ENCODE measurements around the gene GARS1. TPM values are rescaled to one million over a fixed set of nuclear protein-coding genes. Genes with fewer than 3 reads are reported as not detected.

Gene GARS1
- total RNA-seq, 2 donors from 2014 or later: 35.5 to 72.6 TPM

DNA sequence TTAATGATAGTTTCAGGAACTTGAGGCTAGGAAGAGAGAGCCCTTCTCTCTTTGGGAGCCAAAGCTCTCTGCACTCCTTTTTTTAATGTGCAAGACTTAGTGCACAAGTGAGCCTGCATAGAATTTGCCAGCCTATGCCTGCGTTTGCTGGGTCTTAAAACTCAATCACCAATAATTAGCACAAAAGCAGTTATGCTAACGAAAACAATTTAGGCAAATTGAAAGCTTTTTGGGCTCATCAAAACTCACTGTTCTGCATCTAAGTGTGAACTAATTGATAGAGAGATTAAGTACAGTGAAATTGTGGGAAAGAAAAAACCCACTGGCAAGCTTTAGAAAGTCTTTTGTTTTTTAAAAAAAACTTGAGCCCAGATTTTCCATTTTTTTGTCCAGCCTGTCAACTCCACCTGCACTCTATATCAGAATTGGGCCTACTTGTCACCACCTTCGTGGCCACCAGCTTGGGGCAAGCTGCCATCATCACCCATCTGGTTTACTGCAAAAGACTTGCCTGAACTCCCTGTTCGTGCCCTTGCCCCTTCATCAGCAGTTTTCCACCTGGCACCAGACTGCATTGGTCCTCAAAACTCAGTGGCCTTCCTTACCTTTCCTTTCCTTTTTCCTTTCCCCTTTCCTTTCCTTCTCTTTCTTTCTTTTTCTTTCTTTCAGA lies 49.7 kb downstream of the GARS1 start:
- no peaks in the 10 kb centered on the region for H3K36me3 ChIP-seq
- H3K9me3 ChIP-seq: no peaks in the 10 kb centered on the region
- TF ChIP-seq, protein P1, sequence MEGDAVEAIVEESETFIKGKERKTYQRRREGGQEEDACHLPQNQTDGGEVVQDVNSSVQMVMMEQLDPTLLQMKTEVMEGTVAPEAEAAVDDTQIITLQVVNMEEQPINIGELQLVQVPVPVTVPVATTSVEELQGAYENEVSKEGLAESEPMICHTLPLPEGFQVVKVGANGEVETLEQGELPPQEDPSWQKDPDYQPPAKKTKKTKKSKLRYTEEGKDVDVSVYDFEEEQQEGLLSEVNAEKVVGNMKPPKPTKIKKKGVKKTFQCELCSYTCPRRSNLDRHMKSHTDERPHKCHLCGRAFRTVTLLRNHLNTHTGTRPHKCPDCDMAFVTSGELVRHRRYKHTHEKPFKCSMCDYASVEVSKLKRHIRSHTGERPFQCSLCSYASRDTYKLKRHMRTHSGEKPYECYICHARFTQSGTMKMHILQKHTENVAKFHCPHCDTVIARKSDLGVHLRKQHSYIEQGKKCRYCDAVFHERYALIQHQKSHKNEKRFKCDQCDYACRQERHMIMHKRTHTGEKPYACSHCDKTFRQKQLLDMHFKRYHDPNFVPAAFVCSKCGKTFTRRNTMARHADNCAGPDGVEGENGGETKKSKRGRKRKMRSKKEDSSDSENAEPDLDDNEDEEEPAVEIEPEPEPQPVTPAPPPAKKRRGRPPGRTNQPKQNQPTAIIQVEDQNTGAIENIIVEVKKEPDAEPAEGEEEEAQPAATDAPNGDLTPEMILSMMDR (IDR thresholded peaks at IDR 0.05): no peak
- H3K4me3 ChIP-seq: no peak overlapping the region
- peak; percentile 34 for DNase-seq (ENCODE audit: low spot score)
- H3K27me3 ChIP-seq: no peaks in the 10 kb centered on the region
- H3K27ac ChIP-seq: no peak overlapping the region
- no peaks in the 10 kb centered on the region for H3K4me1 ChIP-seq

DNA sequence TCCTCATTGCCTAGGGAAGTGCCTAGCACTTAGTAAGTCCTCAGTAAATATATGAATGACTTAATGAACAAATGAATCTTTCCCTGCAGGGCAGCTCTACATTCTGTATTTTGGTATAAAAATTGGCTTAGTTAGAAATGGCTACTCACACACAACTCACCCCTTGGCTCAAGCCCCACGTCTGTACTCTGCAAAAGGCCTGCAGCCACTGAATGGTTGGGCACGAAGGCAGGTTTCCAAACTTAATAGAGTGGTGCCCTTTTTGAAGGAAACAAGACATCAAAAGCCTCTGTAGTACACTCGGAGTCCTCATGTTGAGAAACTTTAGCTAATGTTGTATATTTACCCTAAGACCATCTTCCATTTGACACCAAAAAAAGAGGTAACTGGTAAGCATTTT lies 51.0 kb downstream of the GARS1 start:
- no peaks in the 10 kb centered on the region for H3K36me3 ChIP-seq
- TF ChIP-seq, protein P1 (IDR thresholded peaks at IDR 0.05): no peak
- no peak for DNase-seq (ENCODE audit: low spot score)
- H3K9me3 ChIP-seq: no peaks in the 10 kb centered on the region
- H3K4me1 ChIP-seq: no peaks in the 10 kb centered on the region
- H3K27ac ChIP-seq: no peak overlapping the region
- no peaks in the 10 kb centered on the region for H3K27me3 ChIP-seq
- no peak overlapping the region for H3K4me3 ChIP-seq

DNA sequence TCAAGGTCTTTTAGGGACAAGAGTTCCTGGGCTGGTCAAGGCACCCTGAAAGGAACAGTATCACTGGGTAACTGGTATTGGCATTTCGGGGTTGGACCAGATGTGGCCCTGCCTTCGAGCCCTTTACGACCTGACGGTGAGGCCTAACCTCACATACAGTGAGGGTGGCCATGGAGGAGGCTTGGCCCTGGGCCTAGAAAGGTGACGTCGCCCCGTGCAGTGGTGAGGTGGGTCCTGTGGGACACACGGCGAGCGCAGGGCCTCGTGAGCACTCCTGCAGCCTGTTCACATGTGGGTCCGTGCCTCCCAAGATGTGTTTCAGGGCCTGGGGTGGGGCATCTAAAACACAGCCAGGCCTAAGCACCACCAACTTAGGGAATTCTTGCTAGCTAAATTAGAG lies 51.5 kb downstream of the GARS1 start:
- Histone ChIP-seq H3K4me1 (no peaks in the 10 kb centered on the region), H3K36me3 (no peaks in the 10 kb centered on the region), H3K9me3 (no peaks in the 10 kb centered on the region), H3K4me3 (no peak overlapping the region), H3K27me3 (no peaks in the 10 kb centered on the region), H3K27ac (no peak overlapping the region)
- DNase-seq (ENCODE audit: low spot score): peak; percentile 49
- TF ChIP-seq, protein P1 (IDR thresholded peaks at IDR 0.05): no peak

DNA sequence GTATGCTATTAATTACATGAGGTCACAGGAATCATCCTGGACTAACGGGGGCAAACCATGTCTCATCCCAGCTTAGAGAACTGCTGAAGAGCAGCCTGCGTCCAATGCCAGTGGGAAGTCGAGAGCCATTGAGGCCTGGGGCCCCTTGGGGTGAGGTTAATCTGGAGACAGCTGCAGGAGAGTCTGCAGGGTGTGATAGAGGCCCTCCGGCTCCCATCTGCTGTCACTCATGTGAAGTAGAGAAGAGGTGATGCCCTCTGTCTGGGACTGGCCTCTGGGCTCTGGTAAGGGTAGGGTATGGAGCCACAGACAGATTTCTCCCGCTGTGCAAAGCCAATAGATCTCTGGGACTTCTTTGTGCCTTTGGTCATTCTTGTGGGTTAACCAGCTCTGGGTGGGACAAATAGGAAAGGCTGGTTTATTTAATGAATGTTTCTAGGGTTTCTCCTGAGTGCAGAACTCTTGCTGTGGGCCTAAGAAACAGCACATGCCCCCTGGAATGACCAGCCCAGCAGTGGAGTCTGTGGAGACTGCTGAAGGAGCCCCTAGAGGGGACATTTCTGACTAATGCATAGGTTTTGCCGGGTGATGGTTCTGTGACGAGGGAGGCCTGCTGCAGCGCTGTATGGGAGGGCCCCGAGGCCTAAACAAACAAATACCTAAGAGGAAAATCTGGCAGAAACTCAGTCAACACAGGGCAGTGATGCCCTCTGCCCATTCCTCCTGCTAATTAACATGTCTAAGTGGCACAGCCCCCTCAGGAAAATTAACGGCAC lies 53.1 kb downstream of the GARS1 start:
- TF ChIP-seq, protein P1 (IDR thresholded peaks at IDR 0.05): no peak
- Histone ChIP-seq H3K4me3 (no peak overlapping the region), H3K27ac (no peak overlapping the region), H3K36me3 (no peaks in the 10 kb centered on the region), H3K4me1 (no peaks in the 10 kb centered on the region), H3K27me3 (no peaks in the 10 kb centered on the region), H3K9me3 (no peaks in the 10 kb centered on the region)
- DNase-seq (ENCODE audit: low spot score): peak; percentile 46

DNA sequence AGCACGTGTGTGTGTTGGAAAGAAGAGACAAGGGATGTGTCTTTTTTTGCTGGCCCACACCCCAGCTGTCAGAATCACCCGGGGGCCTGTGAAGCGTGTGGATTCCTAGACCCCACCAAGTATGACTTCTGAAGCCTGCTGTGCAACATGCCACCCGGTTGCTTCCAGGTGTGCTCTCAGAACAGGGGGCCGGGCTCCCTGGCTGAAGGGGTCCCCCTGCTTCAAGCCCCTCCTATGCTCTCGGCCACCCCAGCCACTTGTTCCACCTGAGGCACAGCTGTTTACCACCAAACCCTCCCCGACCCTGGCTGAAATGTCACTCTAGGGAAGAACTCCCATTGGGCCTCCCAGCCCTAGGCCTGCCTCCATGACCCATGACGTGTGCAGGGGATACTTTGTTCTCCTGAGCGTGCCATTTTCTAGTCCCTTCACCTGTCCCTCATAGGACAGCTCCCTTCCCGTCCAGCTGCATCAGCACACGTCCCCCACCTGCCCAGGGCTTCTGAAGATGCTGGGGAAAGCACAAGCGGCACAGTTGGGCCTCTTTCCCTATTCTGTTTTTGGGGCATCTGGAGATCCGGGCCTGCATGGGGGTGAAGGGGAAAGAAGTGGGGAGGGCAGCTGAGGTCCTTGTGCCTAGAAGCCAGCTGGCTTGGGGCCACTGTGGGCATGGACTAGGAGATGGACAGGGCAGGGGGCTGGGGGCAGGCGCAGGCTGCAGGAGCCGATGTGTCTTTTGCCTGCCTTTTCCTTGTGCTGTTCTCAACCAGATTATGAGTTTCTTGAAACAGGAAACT lies 54.3 kb downstream of the GARS1 start:
- no peaks in the 10 kb centered on the region for H3K36me3 ChIP-seq
- TF ChIP-seq, protein P1 (IDR thresholded peaks at IDR 0.05): no peak
- H3K4me3 ChIP-seq: no peak overlapping the region
- H3K27ac ChIP-seq: no peak overlapping the region
- no peaks in the 10 kb centered on the region for H3K4me1 ChIP-seq
- H3K27me3 ChIP-seq: no peaks in the 10 kb centered on the region
- DNase-seq (ENCODE audit: low spot score): peak; percentile 51
- H3K9me3 ChIP-seq: no peaks in the 10 kb centered on the region

All from right atrium auricular region (tissue), 2 donors.